ENCODE measurements around the gene SLF2.
"Not testable (repeated sequence)": the region's sequence is repeated elsewhere in the genome, so short reads cannot be mapped to it uniquely, and the experiment has no call there.

Gene SLF2

GRCh38 chr10:100968062-100968736, 55.4 kb downstream of the SLF2 start:
- H3K27me3 ChIP-seq (ENCODE audit: insufficient read depth, low read length) = peaks cover 13% of the 10 kb centered on the region
- no peaks in the 10 kb centered on the region for H3K4me1 ChIP-seq (ENCODE audit: insufficient read depth, low read length)
- no peak overlapping the region; the same call in 1 of the 2 replicates for H3K9ac ChIP-seq (ENCODE audit: low read depth, low read length)
- H3K9me3 ChIP-seq (ENCODE audit: insufficient read depth, low read depth, low read length) = no peaks in the 10 kb centered on the region
- H3K4me3 ChIP-seq (ENCODE audit: low read length) = peak overlapping the region; percentile 66; the same call in 1 of the 2 replicates
- H3K27ac ChIP-seq (ENCODE audit: low read length) = no peak overlapping the region
- H3K36me3 ChIP-seq (ENCODE audit: insufficient read depth, low read depth, low read length) = peaks cover 15% of the 10 kb centered on the region

GRCh38 chr10:100968863-100969186, 56.1 kb downstream of the SLF2 start:
- Histone ChIP-seq H3K4me3 (ENCODE audit: low read length) (peak overlapping the region; percentile 66), H3K9ac (ENCODE audit: low read depth, low read length) (peak overlapping the region; percentile 33; the same call in 1 of the 2 replicates)

GRCh38 chr10:100969187-100970075, 56.7 kb downstream of the SLF2 start, which contains the start of gene SEMA4G:
Gene SEMA4G (plus strand): TSS chr10:100969504. CDS start chr10:100972913, 3,409 bp downstream.
- H3K9me3 ChIP-seq (ENCODE audit: insufficient read depth, low read depth, low read length) = no peaks in the 10 kb centered on the region
- peaks cover 5% of the 10 kb centered on the region for H3K36me3 ChIP-seq (ENCODE audit: insufficient read depth, low read depth, low read length)
- H3K4me3 ChIP-seq (ENCODE audit: low read length) = peak within 1 kb of the TSS; percentile 78
- H3K27me3 ChIP-seq (ENCODE audit: insufficient read depth, low read length) = peaks cover 13% of the 10 kb centered on the region
- peak within 1 kb of the TSS; percentile 33; the same call in 1 of the 2 replicates for H3K9ac ChIP-seq (ENCODE audit: low read depth, low read length)
- H3K4me1 ChIP-seq (ENCODE audit: insufficient read depth, low read length) = no peaks in the 10 kb centered on the region
- H3K27ac ChIP-seq (ENCODE audit: low read length) = no peak within 1 kb of the TSS

More at GRCh38 chr10:100968863-100969186, 56.1 kb downstream of the SLF2 start:
- no peaks in the 10 kb centered on the region for H3K9me3 ChIP-seq (ENCODE audit: insufficient read depth, low read depth, low read length)
- no peak overlapping the region for H3K27ac ChIP-seq (ENCODE audit: low read length)
- peaks cover 11% of the 10 kb centered on the region for H3K36me3 ChIP-seq (ENCODE audit: insufficient read depth, low read depth, low read length)
- H3K27me3 ChIP-seq (ENCODE audit: insufficient read depth, low read length) = peaks cover 13% of the 10 kb centered on the region
- H3K4me1 ChIP-seq (ENCODE audit: insufficient read depth, low read length) = no peaks in the 10 kb centered on the region

- H3K27ac ChIP-seq (ENCODE audit: low read length) = no peak overlapping the region
- no peaks in the 10 kb centered on the region for H3K9me3 ChIP-seq (ENCODE audit: insufficient read depth, low read depth, low read length)
- H3K27me3 ChIP-seq (ENCODE audit: insufficient read depth, low read length) = peaks cover 13% of the 10 kb centered on the region
- H3K9ac ChIP-seq (ENCODE audit: low read depth, low read length) = peak overlapping the region; percentile 13; the same call in 1 of the 2 replicates
- no peaks in the 10 kb centered on the region for H3K4me1 ChIP-seq (ENCODE audit: insufficient read depth, low read length)
- H3K4me3 ChIP-seq (ENCODE audit: low read length) = peak overlapping the region; percentile 78
- H3K36me3 ChIP-seq (ENCODE audit: insufficient read depth, low read depth, low read length) = peaks cover 5% of the 10 kb centered on the region
Observed at GRCh38 chr10:100970076-100970913, 57.5 kb downstream of the SLF2 start.

GRCh38 chr10:100970914-100971811, 58.4 kb downstream of the SLF2 start:
- no peaks in the 10 kb centered on the region for H3K4me1 ChIP-seq (ENCODE audit: insufficient read depth, low read length)
- no peak overlapping the region for H3K27ac ChIP-seq (ENCODE audit: low read length)

GRCh38 chr10:100972115-100972903, 59.5 kb downstream of the SLF2 start:
- no peak overlapping the region for H3K9ac ChIP-seq (ENCODE audit: low read depth, low read length)
- H3K27ac ChIP-seq (ENCODE audit: low read length) = no peak overlapping the region
- H3K27me3 ChIP-seq (ENCODE audit: insufficient read depth, low read length) = peaks cover 13% of the 10 kb centered on the region
- H3K4me3 ChIP-seq (ENCODE audit: low read length) = no peak overlapping the region
- no peaks in the 10 kb centered on the region for H3K36me3 ChIP-seq (ENCODE audit: insufficient read depth, low read depth, low read length)
- H3K4me1 ChIP-seq (ENCODE audit: insufficient read depth, low read length) = no peaks in the 10 kb centered on the region
- no peaks in the 10 kb centered on the region for H3K9me3 ChIP-seq (ENCODE audit: insufficient read depth, low read depth, low read length)

More at GRCh38 chr10:100970914-100971811, 58.4 kb downstream of the SLF2 start:
- Histone ChIP-seq H3K4me3 (ENCODE audit: low read length) (no peak overlapping the region), H3K27me3 (ENCODE audit: insufficient read depth, low read length) (peaks cover 13% of the 10 kb centered on the region), H3K9ac (ENCODE audit: low read depth, low read length) (no peak overlapping the region), H3K36me3 (ENCODE audit: insufficient read depth, low read depth, low read length) (no peaks in the 10 kb centered on the region), H3K9me3 (ENCODE audit: insufficient read depth, low read depth, low read length) (no peaks in the 10 kb centered on the region)

GRCh38 chr10:100972904-100973535, 60.3 kb downstream of the SLF2 start:
- H3K36me3 ChIP-seq (ENCODE audit: insufficient read depth, low read depth, low read length) = no peaks in the 10 kb centered on the region
- H3K4me3 ChIP-seq (ENCODE audit: low read length) = no peak overlapping the region
- H3K27me3 ChIP-seq (ENCODE audit: insufficient read depth, low read length) = peaks cover 13% of the 10 kb centered on the region
- no peak overlapping the region for H3K27ac ChIP-seq (ENCODE audit: low read length)
- H3K9me3 ChIP-seq (ENCODE audit: insufficient read depth, low read depth, low read length) = no peaks in the 10 kb centered on the region
- no peaks in the 10 kb centered on the region for H3K4me1 ChIP-seq (ENCODE audit: insufficient read depth, low read length)
- H3K9ac ChIP-seq (ENCODE audit: low read depth, low read length) = no peak overlapping the region

GRCh38 chr10:100975397-100975796, 62.6 kb downstream of the SLF2 start:
- not testable (repeated sequence) for H3K9ac ChIP-seq (ENCODE audit: low read depth, low read length); H3K27me3 ChIP-seq (ENCODE audit: insufficient read depth, low read length); H3K4me1 ChIP-seq (ENCODE audit: insufficient read depth, low read length); H3K4me3 ChIP-seq (ENCODE audit: low read length); H3K36me3 ChIP-seq (ENCODE audit: insufficient read depth, low read depth, low read length); H3K9me3 ChIP-seq (ENCODE audit: insufficient read depth, low read depth, low read length); H3K27ac ChIP-seq (ENCODE audit: low read length)

GRCh38 chr10:100976906-100977305, 64.1 kb downstream of the SLF2 start:
- no peaks in the 10 kb centered on the region for H3K27me3 ChIP-seq (ENCODE audit: insufficient read depth, low read length)
- H3K9me3 ChIP-seq (ENCODE audit: insufficient read depth, low read depth, low read length) = no peaks in the 10 kb centered on the region
- no peak overlapping the region for H3K4me3 ChIP-seq (ENCODE audit: low read length)
- H3K4me1 ChIP-seq (ENCODE audit: insufficient read depth, low read length) = no peaks in the 10 kb centered on the region
- no peak overlapping the region for H3K9ac ChIP-seq (ENCODE audit: low read depth, low read length)
- H3K27ac ChIP-seq (ENCODE audit: low read length) = no peak overlapping the region
- H3K36me3 ChIP-seq (ENCODE audit: insufficient read depth, low read depth, low read length) = peaks cover 20% of the 10 kb centered on the region

- no peaks in the 10 kb centered on the region for H3K4me1 ChIP-seq (ENCODE audit: insufficient read depth, low read length)
Observed at GRCh38 chr10:100977436-100977835, 64.7 kb downstream of the SLF2 start.

More at GRCh38 chr10:100977436-100977835, 64.7 kb downstream of the SLF2 start:
- H3K9ac ChIP-seq (ENCODE audit: low read depth, low read length) = no peak overlapping the region
- H3K27me3 ChIP-seq (ENCODE audit: insufficient read depth, low read length) = no peaks in the 10 kb centered on the region
- no peaks in the 10 kb centered on the region for H3K9me3 ChIP-seq (ENCODE audit: insufficient read depth, low read depth, low read length)
- no peak overlapping the region for H3K4me3 ChIP-seq (ENCODE audit: low read length)
- H3K36me3 ChIP-seq (ENCODE audit: insufficient read depth, low read depth, low read length) = peaks cover 20% of the 10 kb centered on the region
- no peak overlapping the region for H3K27ac ChIP-seq (ENCODE audit: low read length)
